ENCODE results near the gene SHISA9. TPM values are rescaled to one million over a fixed set of nuclear protein-coding genes. Genes with fewer than 3 reads are reported as not detected.

Gene SHISA9
- total RNA-seq, 4 donors from 2014 or later = not detected

DNA sequence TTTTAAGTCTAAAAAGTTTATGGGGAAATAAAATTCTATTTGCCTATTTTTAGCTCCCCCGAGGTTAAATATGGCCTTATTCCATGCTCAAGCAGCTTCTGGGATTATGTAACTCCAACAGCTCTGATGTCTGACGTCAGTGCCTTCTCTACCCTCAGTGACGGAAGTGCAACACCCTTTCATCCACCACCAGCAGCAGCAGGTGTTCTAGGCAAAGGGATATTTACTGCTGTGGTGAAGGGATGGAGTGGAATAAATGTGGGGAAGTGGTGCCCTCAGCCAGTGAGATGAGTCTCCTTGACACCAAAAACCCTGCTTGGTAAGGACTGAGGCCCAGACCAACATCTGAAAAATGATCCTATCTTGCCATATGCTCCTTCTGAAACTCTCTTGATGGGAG is 247.4 kb downstream of the SHISA9 start:
- H3K4me1 ChIP-seq = no peaks in the 10 kb centered on the region
- no peak for DNase-seq
- intact Hi-C loops (cut with DNase I; ENCODE audit: low total_unique reads) = no loop called here
- H3K4me3 ChIP-seq = no peak overlapping the region
- H3K9me3 ChIP-seq = no peaks in the 10 kb centered on the region
- ATAC-seq = no peak
- no peaks in the 10 kb centered on the region for H3K36me3 ChIP-seq
- in situ Hi-C loops (cut with MboI; ENCODE audit: low sequenced_read_pairs in 4 of 4) = loop anchor here in 1 of 4 donors (25.0 kb wide), 1 partner anchor 112 kb away; no protein-coding TSS in a partner anchor
- TF ChIP-seq CTCF (IDR thresholded peaks at IDR 0.05 in 4 of 5, conservative IDR thresholded peaks at IDR 0.05 in 1 of 5) (no peak), POLR2A (IDR thresholded peaks at IDR 0.05) (no peak)
- H3K27me3 ChIP-seq = no peaks in the 10 kb centered on the region
- no peak overlapping the region for H3K27ac ChIP-seq

GRCh38 chr16:13150181-13150885 is 248.9 kb downstream of the SHISA9 start:
- Histone ChIP-seq H3K27me3 (no peaks in the 10 kb centered on the region), H3K27ac (no peak overlapping the region), H3K4me1 (no peaks in the 10 kb centered on the region), H3K9me3 (no peaks in the 10 kb centered on the region), H3K4me3 (no peak overlapping the region), H3K36me3 (no peaks in the 10 kb centered on the region)
- no peak for TF ChIP-seq POLR2A (IDR thresholded peaks at IDR 0.05)
- no peak for TF ChIP-seq CTCF (IDR thresholded peaks at IDR 0.05 in 4 of 5, conservative IDR thresholded peaks at IDR 0.05 in 1 of 5)
- DNase-seq (no peak), ATAC-seq (no peak)
- intact Hi-C loops (cut with DNase I; ENCODE audit: low total_unique reads) (no loop called here), in situ Hi-C loops (cut with MboI; ENCODE audit: low sequenced_read_pairs in 4 of 4) (no loop called here)

GRCh38 chr16:13153696-13154095 is 252.3 kb downstream of the SHISA9 start:
- intact Hi-C loops (cut with DNase I; ENCODE audit: low total_unique reads) = no loop called here
- ATAC-seq (no peak), DNase-seq (no peak)
- Histone ChIP-seq H3K4me1 (no peaks in the 10 kb centered on the region), H3K27ac (no peak overlapping the region), H3K27me3 (no peaks in the 10 kb centered on the region), H3K4me3 (no peak overlapping the region), H3K36me3 (no peaks in the 10 kb centered on the region), H3K9me3 (no peaks in the 10 kb centered on the region)
- in situ Hi-C loops (cut with MboI; ENCODE audit: low sequenced_read_pairs in 4 of 4) = no loop called here
- TF ChIP-seq CTCF (IDR thresholded peaks at IDR 0.05 in 4 of 5, conservative IDR thresholded peaks at IDR 0.05 in 1 of 5) (no peak), POLR2A (IDR thresholded peaks at IDR 0.05) (no peak)

GRCh38 chr16:13154799-13155198 is 253.4 kb downstream of the SHISA9 start:
- Histone ChIP-seq H3K27me3 (no peaks in the 10 kb centered on the region), H3K4me1 (no peaks in the 10 kb centered on the region), H3K36me3 (no peaks in the 10 kb centered on the region), H3K9me3 (no peaks in the 10 kb centered on the region), H3K27ac (no peak overlapping the region), H3K4me3 (no peak overlapping the region)
- intact Hi-C loops (cut with DNase I; ENCODE audit: low total_unique reads) = no loop called here
- ATAC-seq (no peak), DNase-seq (no peak)
- TF ChIP-seq POLR2A (IDR thresholded peaks at IDR 0.05) (no peak), CTCF (IDR thresholded peaks at IDR 0.05 in 4 of 5, conservative IDR thresholded peaks at IDR 0.05 in 1 of 5) (no peak)
- in situ Hi-C loops (cut with MboI; ENCODE audit: low sequenced_read_pairs in 4 of 4) = no loop called here

- intact Hi-C loops (cut with DNase I; ENCODE audit: low total_unique reads) (no loop called here), in situ Hi-C loops (cut with MboI; ENCODE audit: low sequenced_read_pairs in 4 of 4) (no loop called here)
- Histone ChIP-seq H3K36me3 (no peaks in the 10 kb centered on the region), H3K9me3 (no peaks in the 10 kb centered on the region), H3K27me3 (no peaks in the 10 kb centered on the region), H3K4me1 (no peaks in the 10 kb centered on the region), H3K4me3 (no peak overlapping the region), H3K27ac (no peak overlapping the region)
- DNase-seq = no peak
- ATAC-seq = no peak
- TF ChIP-seq CTCF (IDR thresholded peaks at IDR 0.05 in 4 of 5, conservative IDR thresholded peaks at IDR 0.05 in 1 of 5) = no peak
- no peak for TF ChIP-seq POLR2A (IDR thresholded peaks at IDR 0.05)
These were observed 254.0 kb downstream of the SHISA9 start for GRCh38 chr16:13155377-13155776.
